Activated T-cell treated with anti-CD3 and anti-CD28 coated beads for 48 hours (primary cell): ENCODE measurements around the gene GKN1.
"Not testable (repeated sequence)": the region's sequence is repeated elsewhere in the genome, so short reads cannot be mapped to it uniquely, and the experiment has no call there.

Source experiments
- DNase-seq: peaks from one replicate; pipeline ENCODE4 v3.0.0-alpha.2; 2020; ENCODE audit warnings: low read depth

Gene GKN1, protein sequence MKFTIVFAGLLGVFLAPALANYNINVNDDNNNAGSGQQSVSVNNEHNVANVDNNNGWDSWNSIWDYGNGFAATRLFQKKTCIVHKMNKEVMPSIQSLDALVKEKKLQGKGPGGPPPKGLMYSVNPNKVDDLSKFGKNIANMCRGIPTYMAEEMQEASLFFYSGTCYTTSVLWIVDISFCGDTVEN

DNA sequence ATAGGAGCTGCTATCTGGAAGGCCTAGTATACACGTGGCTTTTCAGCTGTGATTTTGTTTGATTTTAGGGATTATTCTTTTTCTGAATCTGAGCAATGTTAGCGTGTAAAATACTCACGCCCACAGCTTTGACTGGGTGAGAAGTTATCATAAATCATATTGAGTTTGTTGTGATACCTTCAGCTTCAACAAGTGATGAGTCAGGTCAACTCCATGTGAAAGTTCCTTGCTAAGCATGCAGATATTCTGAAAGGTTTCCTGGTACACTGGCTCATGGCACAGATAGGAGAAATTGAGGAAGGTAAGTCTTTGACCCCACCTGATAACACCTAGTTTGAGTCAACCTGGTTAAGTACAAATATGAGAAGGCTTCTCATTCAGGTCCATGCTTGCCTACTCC is at the start of gene GKN1:
Gene GKN1 (plus strand): TSS at position 386 of the 400 bp plus-strand sequence. CDS start 42 bp downstream, outside the sequence.
- DNase-seq: no peak

DNA sequence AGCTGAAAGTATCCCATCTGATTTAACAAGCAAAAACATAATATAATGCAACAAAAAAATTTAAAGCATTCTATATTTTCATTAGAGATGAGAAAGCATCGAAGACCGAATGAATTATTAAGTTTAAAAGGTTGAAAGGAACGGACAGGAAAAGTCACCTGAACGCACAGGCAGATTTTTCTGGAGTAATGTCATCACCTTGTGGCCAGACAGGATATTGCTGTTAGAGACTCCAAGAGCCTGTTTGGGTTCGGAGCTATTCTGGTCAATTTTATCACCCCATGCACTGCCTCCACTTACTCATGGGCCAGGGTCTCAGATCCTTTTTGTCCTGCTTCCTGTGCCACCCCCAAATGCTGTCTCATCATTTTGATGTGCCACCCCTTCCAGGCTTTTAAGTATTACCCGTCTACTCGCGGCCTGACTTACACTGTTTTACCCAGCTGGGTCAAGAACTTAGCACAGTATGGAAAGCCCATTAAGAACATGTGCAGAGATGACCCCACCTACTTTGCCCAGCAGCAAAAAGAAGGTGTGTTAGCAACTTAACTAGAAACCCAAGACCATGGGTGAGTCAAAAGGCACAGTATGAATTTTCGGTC is 49.0 kb upstream of the GKN1 start:
- no peak for DNase-seq

DNA sequence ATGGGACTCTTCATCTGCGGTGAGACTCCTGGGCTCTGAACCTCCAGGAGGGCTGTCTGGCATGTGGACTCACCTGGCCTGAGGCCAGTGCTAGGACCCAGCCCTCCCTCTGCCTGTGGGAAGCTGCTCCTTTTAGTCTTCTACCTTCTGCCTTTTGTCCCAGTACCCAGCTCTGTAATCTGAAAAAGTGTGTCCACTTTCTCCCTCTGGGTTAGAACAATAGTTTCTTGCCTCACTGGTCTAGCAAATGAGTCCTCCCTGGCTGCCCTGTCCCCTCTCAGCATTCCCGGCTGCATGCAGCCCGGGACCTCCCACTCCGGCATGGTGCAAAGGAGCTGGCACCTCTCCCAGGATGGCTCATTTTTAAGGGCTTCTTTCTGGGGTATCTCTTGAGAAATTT is 47.6 kb upstream of the GKN1 start:
- DNase-seq: no peak

DNA sequence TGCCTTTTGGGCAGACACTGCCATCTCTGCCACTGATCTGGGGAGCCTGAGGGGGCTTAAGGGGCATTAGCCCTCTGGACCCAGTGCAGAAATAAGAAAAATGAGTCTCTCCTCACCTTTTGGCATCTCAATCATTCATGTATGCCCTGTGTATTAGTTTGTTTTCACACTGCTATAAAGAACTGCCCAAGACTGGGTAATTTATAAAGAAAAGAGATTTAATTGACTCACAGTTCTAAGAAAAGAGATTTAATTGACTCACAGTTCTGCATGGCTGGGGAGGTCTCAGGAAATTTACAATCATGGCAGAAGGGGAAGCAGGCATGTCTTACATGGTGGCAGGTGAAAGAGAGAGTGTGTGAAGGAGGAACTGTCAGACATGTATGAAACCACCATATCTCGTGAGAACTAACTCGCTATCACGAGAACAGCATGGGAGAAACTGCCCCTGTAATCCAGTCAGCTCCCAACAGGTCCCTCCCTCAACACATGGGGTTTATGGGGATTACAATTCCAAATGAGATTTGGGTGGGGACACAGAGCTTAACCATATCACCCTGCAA is 43.2 kb upstream of the GKN1 start:
- DNase-seq: no peak

DNA sequence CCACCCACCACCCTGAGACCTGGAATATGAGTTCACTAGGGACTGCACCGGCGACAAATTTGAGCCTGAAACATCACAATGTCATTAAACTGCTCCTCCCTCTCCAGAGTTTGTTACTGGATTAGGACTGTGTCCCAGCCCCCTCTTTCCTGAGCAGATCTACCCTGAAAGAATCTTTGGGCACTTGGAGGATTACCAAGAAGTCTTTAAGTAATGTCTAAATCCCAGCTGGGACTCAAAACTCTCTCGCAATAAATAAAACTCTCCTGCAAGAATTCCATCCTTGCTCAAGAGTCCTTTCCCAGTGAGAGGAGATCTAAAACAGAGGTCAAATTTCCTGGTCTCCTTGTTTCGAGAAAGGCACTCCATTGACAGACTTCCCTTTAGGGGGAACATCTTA is 42.6 kb upstream of the GKN1 start:
- no peak for DNase-seq

DNA sequence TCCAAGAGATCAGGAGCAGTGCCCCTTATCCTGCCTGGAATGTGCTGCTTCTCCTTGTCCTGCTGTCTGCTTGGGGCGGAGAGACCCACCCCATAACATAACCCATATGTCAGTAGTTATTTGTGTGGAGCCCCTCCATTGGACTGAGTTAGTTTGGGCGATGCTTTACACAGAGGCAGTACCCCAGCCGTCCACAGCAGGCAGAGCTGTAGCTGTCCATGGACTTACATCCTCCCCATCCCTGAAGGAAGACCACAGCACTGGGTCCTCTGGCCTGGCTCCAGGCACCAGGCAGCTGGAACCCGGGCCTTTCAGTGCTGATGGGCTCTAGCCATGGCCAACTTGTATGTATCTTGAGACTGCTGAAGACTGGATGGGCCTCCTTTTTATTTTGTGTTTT is 42.0 kb upstream of the GKN1 start:
- DNase-seq: no peak

DNA sequence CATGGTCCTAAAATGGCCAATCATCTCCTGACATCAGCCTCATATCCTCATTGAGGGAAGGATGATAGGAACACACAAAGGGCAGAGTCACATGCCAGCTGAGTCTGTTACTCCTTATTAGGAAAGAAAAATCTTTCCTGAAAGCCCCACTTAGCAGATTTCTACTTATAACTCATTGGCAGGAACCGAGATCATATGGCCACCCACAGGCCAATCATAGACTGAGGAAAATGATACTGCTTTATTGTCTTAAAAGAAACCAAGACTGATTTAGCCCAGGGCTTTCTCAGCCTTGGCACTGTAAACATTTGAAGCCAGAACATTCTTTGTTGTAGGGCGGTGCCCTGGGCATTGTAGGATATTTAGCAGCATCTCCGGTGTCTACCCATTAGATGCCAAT is 40.4 kb upstream of the GKN1 start:
- no peak for DNase-seq

DNA sequence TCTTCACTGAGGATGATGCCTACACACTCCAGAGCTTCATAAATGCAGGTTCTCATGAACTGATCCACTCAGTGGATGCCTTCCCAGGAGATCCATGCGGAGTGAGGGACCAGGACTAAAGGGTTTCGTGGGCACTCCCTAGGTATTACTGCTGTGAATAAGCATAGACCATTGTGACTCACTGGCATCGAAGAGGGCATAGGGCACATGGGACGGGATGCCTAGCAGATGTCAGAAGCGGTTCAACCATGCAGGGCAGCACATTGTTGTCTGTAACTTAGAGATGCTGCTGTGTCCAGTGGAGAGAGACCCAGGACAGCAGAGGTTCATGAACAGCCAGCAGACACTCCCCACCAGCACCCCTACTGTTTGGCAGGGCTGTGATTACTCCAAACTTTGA is 39.0 kb upstream of the GKN1 start:
- no peak for DNase-seq

DNA sequence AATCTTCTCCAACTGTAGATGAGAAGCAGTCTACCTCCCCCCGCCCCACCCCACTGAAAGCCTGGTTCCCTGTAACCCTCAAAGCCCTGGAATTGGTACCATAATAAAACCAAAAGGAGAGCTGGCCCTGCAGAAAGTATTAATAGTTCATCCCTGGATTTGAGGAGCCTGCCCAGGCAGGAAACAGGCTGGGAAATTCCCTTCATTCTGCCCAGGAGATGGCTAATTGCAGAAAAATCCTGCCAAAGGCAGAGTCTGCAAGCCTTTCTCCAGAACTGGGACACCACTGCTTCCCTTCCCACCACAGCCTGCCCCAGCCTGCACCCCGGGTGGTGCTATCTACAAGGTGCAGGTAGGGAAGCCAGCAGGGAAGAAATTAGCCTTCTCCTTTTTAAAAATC is 38.0 kb upstream of the GKN1 start:
- no peak for DNase-seq

DNA sequence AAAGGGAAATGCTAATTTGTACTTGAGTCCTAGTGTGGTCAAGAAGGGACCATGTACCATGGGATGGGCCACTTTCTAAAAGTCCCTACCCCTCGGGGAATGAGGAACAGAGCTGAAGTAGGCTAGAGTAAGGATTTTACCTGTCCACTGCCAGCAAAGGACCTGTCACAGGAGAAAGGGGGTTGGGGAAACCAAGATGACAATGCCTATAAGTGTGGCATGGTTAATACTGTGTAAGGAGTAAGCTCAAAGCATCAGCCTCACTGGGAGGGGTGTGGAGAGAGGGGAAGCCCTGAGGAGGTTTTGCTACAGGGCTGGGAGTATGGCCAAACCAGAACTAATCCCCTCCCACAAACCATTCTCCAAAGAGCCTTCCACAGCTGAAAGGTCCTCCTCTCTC is 37.5 kb upstream of the GKN1 start:
- DNase-seq: no peak

DNA sequence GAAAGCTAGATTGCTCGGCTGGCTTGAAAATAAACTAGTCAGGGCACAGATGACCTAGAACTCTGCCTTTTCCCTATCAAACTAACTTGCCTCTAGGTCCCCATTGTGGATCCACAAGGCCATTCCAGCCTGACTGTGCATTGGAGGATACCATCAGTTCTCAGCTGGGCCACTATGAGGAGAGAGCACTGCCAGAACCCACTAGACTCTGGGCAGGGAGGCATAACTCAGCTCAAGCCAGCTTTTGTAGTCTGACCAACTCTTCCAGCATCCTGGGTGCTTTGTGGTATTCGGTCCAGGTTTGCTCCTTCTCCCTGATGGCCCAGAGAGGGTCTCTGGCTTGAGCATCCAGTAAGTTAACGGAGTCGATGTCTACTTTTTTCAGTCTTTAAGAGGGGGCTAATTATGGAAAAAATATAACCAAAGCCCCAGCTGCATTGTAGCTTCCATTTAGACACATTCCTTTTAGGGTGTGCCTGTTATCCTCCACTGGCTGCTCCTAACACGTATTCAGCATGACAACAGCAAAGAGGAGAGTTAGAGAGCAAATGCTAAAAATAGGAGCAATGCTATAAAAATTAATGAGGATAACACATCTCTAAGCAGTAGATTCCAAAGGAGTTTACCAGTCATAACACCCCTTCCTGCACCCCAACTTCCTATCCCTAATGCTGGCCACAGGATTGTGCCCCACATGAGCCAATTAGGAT is 36.9 kb upstream of the GKN1 start:
- no peak for DNase-seq

DNA sequence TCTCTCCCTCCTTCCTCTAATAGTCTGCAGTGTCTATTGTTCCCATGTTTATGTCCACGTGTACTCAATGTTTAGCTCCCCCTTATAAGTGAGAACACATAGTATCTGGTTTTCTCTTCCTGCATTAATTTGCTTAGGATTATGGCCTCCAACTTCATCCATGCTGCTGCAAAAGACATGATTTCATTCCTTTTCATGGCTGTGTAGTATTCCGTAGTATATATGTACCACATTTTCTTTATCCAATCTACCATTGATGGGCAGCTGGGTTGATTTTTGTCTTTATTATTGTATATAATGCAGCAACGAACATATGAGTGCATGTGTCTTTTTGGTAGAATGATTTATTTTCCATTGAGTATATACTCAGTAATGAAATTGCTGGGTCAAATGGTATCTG is 35.5 kb upstream of the GKN1 start:
- no peak for DNase-seq

DNA sequence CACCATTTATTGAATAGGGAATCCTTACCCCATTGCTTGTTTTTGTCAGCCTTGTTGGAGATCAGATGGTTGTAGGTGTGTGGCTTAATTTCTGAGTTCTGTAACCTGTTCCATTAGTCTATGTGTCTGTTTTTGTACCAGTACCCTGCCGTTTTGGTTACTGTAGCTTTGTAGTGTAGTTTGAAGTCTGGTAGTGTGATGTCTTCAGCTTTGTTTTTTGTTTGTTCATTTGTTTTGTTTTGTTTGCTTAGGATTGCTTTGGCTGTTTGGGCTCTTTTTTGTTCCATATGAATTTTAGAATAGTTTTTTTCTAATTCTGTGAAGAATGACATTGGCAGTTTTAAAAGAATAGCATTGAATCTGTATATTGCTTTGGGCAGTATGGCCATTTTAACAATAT is 34.5 kb upstream of the GKN1 start:
- DNase-seq: no peak

DNA sequence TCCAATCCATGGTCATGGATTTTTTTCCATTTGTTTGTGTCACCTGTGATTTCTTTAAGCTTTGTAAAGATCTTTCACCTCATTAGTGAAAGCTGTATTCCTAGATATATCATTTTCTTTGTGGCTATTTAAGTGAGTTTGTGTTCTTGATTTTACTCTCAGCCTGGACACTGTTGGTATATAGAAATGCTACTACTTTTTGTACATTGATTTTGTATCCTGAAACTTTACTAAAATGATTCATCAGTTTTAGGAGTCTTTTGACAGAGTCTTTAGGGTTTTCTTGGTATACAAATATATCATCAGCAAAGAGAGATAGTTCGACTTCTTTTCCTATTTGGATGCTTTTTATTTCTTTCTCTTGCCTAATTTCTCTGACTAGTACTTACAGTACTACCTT is 34.1 kb upstream of the GKN1 start:
- no peak for DNase-seq

DNA sequence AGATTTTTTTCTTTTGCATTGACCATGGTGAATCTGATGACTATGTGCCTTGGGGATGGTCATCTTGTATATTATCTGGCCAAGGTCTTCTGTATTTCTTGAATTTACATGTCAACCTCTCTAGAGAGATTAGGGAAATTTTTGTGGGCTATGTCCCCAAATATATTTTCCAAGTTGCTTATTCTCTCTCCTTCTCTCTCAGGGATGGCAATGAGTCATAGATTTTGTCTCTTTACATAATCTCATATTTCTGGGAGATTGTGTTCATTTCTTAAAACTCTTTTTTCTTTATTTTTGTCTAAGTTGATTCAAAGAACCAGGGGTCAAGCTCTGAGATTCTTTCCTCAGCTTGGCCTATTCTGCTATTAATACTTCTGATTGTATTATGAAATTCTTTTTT is 31.6 kb upstream of the GKN1 start:
- DNase-seq: no peak

DNA sequence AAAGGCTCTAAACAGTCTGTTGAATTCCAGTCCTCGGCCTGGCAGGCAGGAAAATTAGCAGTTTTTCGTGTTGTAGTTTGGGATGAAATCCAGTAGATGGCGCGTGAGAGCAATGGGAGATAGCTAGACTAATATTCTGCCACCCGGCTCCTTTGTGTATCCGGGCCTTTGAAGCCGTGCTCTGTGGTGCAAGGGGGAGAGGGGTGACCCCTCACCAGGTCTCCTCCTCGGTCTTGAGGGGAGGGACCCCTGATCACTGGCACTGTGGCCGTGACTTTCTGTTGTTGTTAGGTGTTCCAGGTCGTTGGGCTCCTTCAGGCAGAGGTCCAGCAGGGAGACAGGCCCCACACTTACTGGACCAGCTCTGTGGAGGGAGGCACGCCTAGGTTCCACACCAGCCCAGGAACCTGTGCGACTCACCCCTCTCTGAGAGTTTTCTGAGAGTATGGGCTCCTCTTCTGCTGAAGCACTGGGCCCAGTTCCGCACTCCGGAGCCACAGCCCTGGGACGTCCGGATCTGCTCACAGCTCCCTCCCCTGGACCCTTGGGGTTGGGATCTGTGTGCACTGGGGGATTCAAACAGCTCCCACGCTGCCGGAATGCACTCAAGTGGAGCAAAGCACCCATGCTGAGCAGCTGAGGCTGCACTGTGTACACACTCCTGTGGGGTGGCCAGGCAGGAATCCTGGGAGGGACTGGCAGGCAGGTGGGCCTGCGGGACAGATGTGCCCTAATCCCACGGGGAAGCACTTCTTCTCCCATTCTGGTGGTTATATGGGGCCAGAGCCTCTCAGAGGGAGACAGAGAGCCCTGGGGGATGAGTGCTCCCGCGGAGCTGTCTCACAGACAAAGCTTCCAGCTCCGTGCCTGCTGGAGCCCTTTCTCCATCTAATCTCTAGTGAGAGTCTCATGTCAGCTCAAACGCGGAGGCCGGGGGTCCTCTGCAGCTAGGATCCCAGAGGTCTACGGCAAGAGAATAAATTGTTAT is 30.6 kb upstream of the GKN1 start:
- DNase-seq: peak; percentile 23

DNA sequence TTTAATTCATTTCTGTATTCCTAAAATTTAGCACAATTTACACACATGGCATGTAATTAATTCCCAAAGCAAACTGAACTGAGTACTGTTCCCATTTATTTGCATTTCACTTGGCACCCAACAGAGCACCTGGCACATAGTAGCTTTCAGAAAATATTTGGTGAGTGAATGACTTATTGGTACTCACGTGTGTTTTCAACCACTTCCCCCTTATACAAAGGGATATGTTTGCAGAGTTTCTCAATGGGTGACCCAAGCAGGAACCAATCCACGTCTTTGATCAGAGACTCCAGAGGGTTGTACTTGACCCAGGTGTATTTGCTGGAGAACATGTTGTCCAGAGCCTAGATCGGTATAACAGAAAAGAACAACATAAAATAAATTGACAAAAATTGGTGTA is 28.3 kb upstream of the GKN1 start:
- DNase-seq: no peak

DNA sequence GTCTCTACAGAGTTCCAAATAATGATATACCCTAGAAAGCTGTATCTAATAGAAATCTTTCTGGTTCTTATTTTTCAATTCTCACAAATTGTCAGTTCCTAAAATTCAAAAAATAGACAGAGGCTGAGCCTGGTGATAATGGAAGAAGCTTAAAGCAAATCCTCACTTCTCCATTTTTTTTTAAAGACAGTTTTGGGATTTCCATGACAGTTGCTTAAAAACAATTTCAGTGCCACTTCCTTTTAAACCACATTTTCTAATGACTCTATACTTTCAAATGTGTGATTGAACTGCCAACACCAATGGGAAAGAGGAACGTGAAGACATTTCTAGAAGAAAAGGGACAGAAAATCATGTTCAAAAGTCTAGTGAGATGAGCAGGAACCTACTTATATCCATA is 25.7 kb upstream of the GKN1 start:
- DNase-seq: no peak

DNA sequence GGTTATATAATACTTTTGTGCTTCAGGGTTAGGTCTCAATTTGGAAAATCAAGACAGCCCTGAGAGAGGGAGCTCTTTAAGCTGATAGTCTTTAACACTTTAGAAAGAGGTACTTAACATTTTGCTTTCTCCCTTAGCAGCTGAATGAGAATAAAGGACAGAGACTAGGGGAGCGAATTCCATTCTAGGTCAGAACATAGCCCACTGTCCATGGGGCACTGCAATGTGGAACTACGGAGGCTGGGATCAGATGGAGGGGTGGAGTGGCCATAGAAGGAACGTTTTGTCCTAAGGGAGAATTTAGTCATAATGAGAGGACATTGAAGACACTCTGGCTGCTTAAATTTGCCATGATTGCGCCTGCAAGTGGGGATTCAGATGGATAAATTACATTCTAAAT is 22.5 kb upstream of the GKN1 start:
- no peak for DNase-seq

DNA sequence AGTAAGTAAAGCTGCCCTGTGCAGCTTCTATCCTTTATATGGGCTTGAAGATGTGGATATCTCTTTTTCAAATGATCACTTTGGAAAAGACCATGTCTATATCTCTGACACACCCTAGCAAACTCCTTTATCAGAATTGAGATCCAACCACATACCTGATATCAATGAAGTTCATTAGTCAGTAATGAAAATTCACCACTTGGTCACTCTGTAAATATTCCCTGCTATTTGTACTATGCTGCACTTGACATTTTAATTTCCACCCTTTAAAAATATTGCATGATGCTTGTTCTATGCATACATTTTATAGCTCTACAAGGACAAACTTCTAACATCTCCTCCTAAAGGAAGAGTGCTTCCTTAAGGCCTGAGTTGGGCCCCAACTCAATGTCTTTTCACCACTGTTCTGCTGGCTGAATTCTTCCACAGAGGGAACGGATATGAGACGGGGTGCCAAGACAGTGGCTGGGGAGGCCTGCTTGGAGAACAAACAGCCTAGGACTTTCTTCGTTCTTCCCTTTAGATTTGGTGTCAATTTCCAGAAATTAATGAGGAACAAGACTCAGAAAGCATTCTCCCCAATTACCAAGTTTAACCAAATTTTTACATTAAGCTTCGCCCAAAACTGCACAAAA is 21.4 kb upstream of the GKN1 start, which contains the start of gene GKN2:
Gene GKN2 (minus strand): TSS at position 7 of the 635 bp plus-strand sequence. CDS start 32 bp downstream, outside the sequence.
- no peak for DNase-seq

DNA sequence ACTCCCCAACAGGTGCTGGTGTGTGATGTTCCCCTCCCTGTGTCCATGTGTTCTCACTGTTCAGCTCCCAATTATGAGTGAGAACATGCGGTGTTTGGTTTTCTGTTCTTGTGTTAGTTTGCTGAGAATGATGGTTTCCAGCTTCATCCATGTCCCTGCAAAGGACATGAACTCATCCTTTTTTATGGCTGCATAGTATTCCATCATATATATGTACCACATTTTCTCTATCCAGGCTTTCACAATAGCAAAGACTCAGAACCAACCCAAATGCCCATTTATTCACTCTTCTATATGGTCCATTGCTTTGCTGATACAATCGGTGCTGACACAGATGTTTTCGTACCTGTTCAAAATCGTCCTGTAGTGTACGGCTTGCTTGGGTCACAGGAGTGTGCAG is 19.0 kb upstream of the GKN1 start:
- DNase-seq: not testable (repeated sequence)

DNA sequence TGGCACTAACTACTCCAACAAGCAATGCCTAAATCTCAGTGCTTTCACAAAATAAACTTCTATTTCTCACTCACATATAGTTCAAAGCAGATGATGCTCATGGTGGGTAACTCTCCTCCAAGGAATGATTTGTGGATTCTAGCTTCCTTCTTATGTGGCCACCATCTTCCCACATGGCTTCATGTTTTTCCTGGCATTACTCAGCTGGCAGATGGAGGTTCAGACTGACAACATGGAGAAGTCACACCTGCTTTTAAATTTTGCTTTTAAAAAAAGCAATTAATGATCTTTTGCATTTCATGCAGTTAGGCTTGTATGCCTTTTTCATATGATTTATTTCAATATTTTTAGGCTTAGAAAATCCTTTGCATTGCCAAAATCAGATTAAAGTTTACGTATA is 15.4 kb upstream of the GKN1 start:
- no peak for DNase-seq
